HEK293 (cell line): ENCODE results near the gene CLASP1.

Source experiments
- CTCF ChIA-PET: fragments of 350-600 bp; formaldehyde crosslinking; extraction: SDS; loops from one replicate; lab custom pipeline; 2021; ENCODE audit warnings: antibody characterized with exemption; lab: Yijun Ruan, JAX
- POLR2A ChIA-PET: fragments of 300-600 bp; formaldehyde crosslinking; extraction: SDS; loops from one replicate; lab custom pipeline; 2020; ENCODE audit warnings: antibody characterized with exemption, inconsistent platforms; lab: Yijun Ruan, JAX
- H3K27ac ChIP-seq: fragments of 200-500 bp; sonication (Bioruptor generic); 2 replicates; pipeline ENCODE4 v1.5.1; 2014; ENCODE audit warnings: low read depth, low read length, control low read depth, inconsistent platforms; ENCODE audit errors: extremely low read depth
- H3K36me3 ChIP-seq, 2 experiments: fragments of 200-500 bp in 1 of 2; sonication (Bioruptor generic) in 1 of 2; 1 replicate in 1 of 2; 2 replicates in 1 of 2; pipeline ENCODE4 v1.5.1; 2014 to 2017; ENCODE audit warnings: inconsistent platforms in 2 of 2, low read length in 2 of 2; ENCODE audit not compliant: control insufficient read depth in 2 of 2, insufficient read depth in 1 of 2
- H3K4me1 ChIP-seq: fragments of 200-500 bp; sonication (Bioruptor generic); 2 replicates; pipeline ENCODE4 v1.5.1; 2014; ENCODE audit warnings: mild to moderate bottlenecking, low read length, inconsistent platforms; ENCODE audit not compliant: control insufficient read depth, insufficient read depth
- H3K4me3 ChIP-seq: 2 replicates; pipeline ENCODE4 v1.5.1; 2011; ENCODE audit warnings: low read depth, mild to moderate bottlenecking, control low read depth, low read length, moderate library complexity
- H3K9me3 ChIP-seq: fragments of 200-500 bp; sonication (Bioruptor generic); 2 replicates; pipeline ENCODE4 v1.5.1; 2014; ENCODE audit warnings: low read depth, low read length, inconsistent platforms; ENCODE audit not compliant: control insufficient read depth, insufficient read depth
- ELK4 ChIP-seq: IDR thresholded peaks from 2 replicates; pipeline ENCODE4 v1.6.1; 2011; ENCODE audit warnings: mild to moderate bottlenecking, low read depth, low read length, borderline replicate concordance
- GFI1B ChIP-seq: fragments of 450-650 bp; formaldehyde crosslinking; IDR thresholded peaks from 2 replicates; pipeline ENCODE4 v1.5.1; 2016; ENCODE audit warnings: missing biosample characterization, missing genetic modification characterization
- HOXA7 ChIP-seq: sonication (generic); formaldehyde crosslinking; IDR thresholded peaks from 2 replicates; pipeline ENCODE4 v1.8.1; 2022; ENCODE audit warnings: missing genetic modification reagents, borderline replicate concordance
- IKZF3 ChIP-seq: fragments of 450-650 bp; IDR thresholded peaks from 2 replicates; pipeline ENCODE4 v1.5.0; 2018; ENCODE audit warnings: missing biosample characterization, mild to moderate bottlenecking, missing genetic modification characterization, moderate library complexity
- KLF1 ChIP-seq: fragments of 450-650 bp; formaldehyde crosslinking; IDR thresholded peaks from 2 replicates; pipeline ENCODE4 v1.5.1; 2016; ENCODE audit warnings: missing biosample characterization, missing genetic modification characterization
- KLF16 ChIP-seq: fragments of 450-650 bp; formaldehyde crosslinking; IDR thresholded peaks from 2 replicates; pipeline ENCODE4 v1.5.1; 2017; ENCODE audit warnings: missing biosample characterization, missing genetic modification characterization
- KLF7 ChIP-seq: fragments of 450-650 bp; formaldehyde crosslinking; IDR thresholded peaks from 2 replicates; pipeline ENCODE4 v1.5.1; 2016; ENCODE audit warnings: missing biosample characterization, missing genetic modification characterization, borderline replicate concordance
- OSR2 ChIP-seq: fragments of 450-650 bp; formaldehyde crosslinking; IDR thresholded peaks from 2 replicates; pipeline ENCODE4 v1.5.1; 2016; ENCODE audit warnings: missing biosample characterization, missing genetic modification characterization
- RBAK ChIP-seq: fragments of 450-650 bp; formaldehyde crosslinking; IDR thresholded peaks from 2 replicates; pipeline ENCODE4 v1.5.1; 2016; ENCODE audit warnings: missing biosample characterization, missing genetic modification characterization
- SCRT1 ChIP-seq: fragments of 450-650 bp; formaldehyde crosslinking; IDR thresholded peaks from 2 replicates; pipeline ENCODE4 v1.5.1; 2016; ENCODE audit warnings: missing biosample characterization, missing genetic modification characterization, borderline replicate concordance
- TSHZ1 ChIP-seq: fragments of 450-650 bp; formaldehyde crosslinking; IDR thresholded peaks from 2 replicates; pipeline ENCODE4 v1.5.1; 2016; ENCODE audit warnings: missing biosample characterization, missing genetic modification characterization, borderline replicate concordance
- ZBTB44 ChIP-seq: fragments of 450-650 bp; IDR thresholded peaks from 2 replicates; pipeline ENCODE4 v1.5.1; 2018; ENCODE audit warnings: missing biosample characterization, mild to moderate bottlenecking, missing genetic modification characterization
- ZNF133 ChIP-seq: fragments of 450-650 bp; formaldehyde crosslinking; IDR thresholded peaks from 2 replicates; pipeline ENCODE4 v1.5.1; 2016; ENCODE audit warnings: missing biosample characterization, missing genetic modification characterization
- ZNF140 ChIP-seq: fragments of 450-650 bp; formaldehyde crosslinking; IDR thresholded peaks from 2 replicates; pipeline ENCODE4 v1.5.1; 2016; ENCODE audit warnings: missing biosample characterization, missing genetic modification characterization
- ZNF157 ChIP-seq: fragments of 450-650 bp; formaldehyde crosslinking; IDR thresholded peaks from 2 replicates; pipeline ENCODE4 v1.5.1; 2016; ENCODE audit warnings: missing biosample characterization, missing genetic modification characterization
- ZNF174 ChIP-seq: fragments of 450-650 bp; formaldehyde crosslinking; IDR thresholded peaks from 2 replicates; pipeline ENCODE4 v1.5.0; 2017; ENCODE audit warnings: missing biosample characterization, mild to moderate bottlenecking, missing genetic modification characterization
- ZNF501 ChIP-seq: fragments of 450-650 bp; formaldehyde crosslinking; IDR thresholded peaks from 2 replicates; pipeline ENCODE4 v1.5.1; 2016; ENCODE audit warnings: missing biosample characterization, missing genetic modification characterization
- ZNF548 ChIP-seq: fragments of 450-650 bp; formaldehyde crosslinking; IDR thresholded peaks from 2 replicates; pipeline ENCODE4 v1.5.1; 2016; ENCODE audit warnings: missing biosample characterization, missing genetic modification characterization
- ZNF658 ChIP-seq: fragments of 450-650 bp; formaldehyde crosslinking; IDR thresholded peaks from 2 replicates; pipeline ENCODE4; 2016; ENCODE audit warnings: missing biosample characterization, missing genetic modification characterization
- ZNF670 ChIP-seq: fragments of 450-650 bp; formaldehyde crosslinking; IDR thresholded peaks from 2 replicates; pipeline ENCODE4 v1.5.1; 2016; ENCODE audit warnings: missing biosample characterization, missing genetic modification characterization, low read depth
- ZNF677 ChIP-seq: fragments of 450-650 bp; IDR thresholded peaks from 2 replicates; pipeline ENCODE4 v1.5.0; 2018; ENCODE audit warnings: missing biosample characterization, mild to moderate bottlenecking, missing genetic modification characterization, moderate library complexity
- ZNF701 ChIP-seq: fragments of 450-650 bp; formaldehyde crosslinking; IDR thresholded peaks from 2 replicates; pipeline ENCODE4 v1.5.1; 2016; ENCODE audit warnings: missing biosample characterization, missing genetic modification characterization
- ZNF791 ChIP-seq: fragments of 450-650 bp; formaldehyde crosslinking; IDR thresholded peaks from 2 replicates; pipeline ENCODE4 v1.5.1; 2016; ENCODE audit warnings: missing biosample characterization, missing genetic modification characterization
- ZSCAN16 ChIP-seq: fragments of 450-650 bp; formaldehyde crosslinking; IDR thresholded peaks from 2 replicates; pipeline ENCODE4 v1.5.1; 2016; ENCODE audit warnings: missing biosample characterization, missing genetic modification characterization
- ZSCAN23 ChIP-seq: fragments of 450-650 bp; formaldehyde crosslinking; IDR thresholded peaks from 2 replicates; pipeline ENCODE4 v1.5.1; 2016; ENCODE audit warnings: missing biosample characterization, missing genetic modification characterization
- TF ChIP-seq, protein P1 (sequence below): fragments of 450-650 bp; formaldehyde crosslinking; IDR thresholded peaks from 2 replicates; pipeline ENCODE4 v1.5.1; 2016; ENCODE audit warnings: missing biosample characterization, missing genetic modification characterization

Gene CLASP1

GRCh38 chr2:121330921-121331320 lies 318.3 kb downstream of the CLASP1 start:
- POLR2A ChIA-PET: interaction anchor here (0.7 kb wide), 1 partner anchor 11 kb away, joined by 5 read pairs; no protein-coding TSS in a partner anchor
- H3K4me1 ChIP-seq: no peaks in the 10 kb centered on the region
- no peaks in the 10 kb centered on the region for H3K9me3 ChIP-seq
- TF ChIP-seq KLF16 (tag by site-specific recombination) (no peak), HOXA7 (CRISPR knock-in tag) (no peak), GFI1B (tag by site-specific recombination) (no peak), ZNF670 (no peak), OSR2 (tag by site-specific recombination) (no peak), KLF1 (no peak)
- CTCF ChIA-PET: no interaction called here
- no peaks in the 10 kb centered on the region for H3K36me3 ChIP-seq
- H3K4me3 ChIP-seq: no peak overlapping the region
- H3K27ac ChIP-seq: no peak overlapping the region

DNA sequence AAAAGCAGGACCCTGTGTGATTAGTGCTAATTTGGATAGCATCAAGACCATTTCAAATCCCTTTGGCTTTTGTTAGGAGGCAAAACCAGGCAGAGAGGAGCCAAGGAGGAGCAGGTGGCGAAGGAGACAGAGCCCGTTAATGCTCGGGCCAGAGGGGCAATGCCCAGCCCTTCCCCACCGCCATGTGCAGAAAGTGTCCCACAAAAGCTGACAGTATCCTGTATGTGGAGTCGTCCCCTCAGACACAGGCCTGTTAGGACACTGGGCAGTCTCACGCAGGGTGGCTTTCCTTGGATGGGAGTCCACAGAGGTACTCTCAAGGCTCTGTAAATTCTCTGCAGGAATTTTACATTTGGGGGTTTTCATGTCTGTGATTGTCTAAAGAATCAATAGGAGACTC lies 319.5 kb downstream of the CLASP1 start:
- CTCF ChIA-PET: no interaction called here
- Histone ChIP-seq H3K36me3 (no peaks in the 10 kb centered on the region), H3K9me3 (no peaks in the 10 kb centered on the region), H3K27ac (no peak overlapping the region), H3K4me1 (no peaks in the 10 kb centered on the region)
- TF ChIP-seq ZNF701 (tag by site-specific recombination) (no peak), ZNF501 (tag by site-specific recombination) (no peak), KLF7 (tag by site-specific recombination) (no peak), ZNF658 (no peak), ZNF677 (tag by site-specific recombination) (no peak), ZNF791 (tag by site-specific recombination) (no peak), ZNF140 (tag by site-specific recombination) (no peak), RBAK (tag by site-specific recombination) (no peak)
- TF ChIP-seq, protein P1, sequence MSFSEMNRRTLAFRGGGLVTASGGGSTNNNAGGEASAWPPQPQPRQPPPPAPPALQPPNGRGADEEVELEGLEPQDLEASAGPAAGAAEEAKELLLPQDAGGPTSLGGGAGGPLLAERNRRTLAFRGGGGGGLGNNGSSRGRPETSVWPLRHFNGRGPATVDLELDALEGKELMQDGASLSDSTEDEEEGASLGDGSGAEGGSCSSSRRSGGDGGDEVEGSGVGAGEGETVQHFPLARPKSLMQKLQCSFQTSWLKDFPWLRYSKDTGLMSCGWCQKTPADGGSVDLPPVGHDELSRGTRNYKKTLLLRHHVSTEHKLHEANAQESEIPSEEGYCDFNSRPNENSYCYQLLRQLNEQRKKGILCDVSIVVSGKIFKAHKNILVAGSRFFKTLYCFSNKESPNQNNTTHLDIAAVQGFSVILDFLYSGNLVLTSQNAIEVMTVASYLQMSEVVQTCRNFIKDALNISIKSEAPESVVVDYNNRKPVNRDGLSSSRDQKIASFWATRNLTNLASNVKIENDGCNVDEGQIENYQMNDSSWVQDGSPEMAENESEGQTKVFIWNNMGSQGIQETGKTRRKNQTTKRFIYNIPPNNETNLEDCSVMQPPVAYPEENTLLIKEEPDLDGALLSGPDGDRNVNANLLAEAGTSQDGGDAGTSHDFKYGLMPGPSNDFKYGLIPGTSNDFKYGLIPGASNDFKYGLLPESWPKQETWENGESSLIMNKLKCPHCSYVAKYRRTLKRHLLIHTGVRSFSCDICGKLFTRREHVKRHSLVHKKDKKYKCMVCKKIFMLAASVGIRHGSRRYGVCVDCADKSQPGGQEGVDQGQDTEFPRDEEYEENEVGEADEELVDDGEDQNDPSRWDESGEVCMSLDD (tag by site-specific recombination): no peak
- TF ChIP-seq, all 188 proteins: peak for 0
- POLR2A ChIA-PET: no interaction called here
- no peak overlapping the region for H3K4me3 ChIP-seq

GRCh38 chr2:121326628-121327027 lies 322.6 kb downstream of the CLASP1 start:
- ChIA-PET CTCF (interaction anchor here (1.5 kb wide), 1 partner anchor 232 kb away, joined by 5 read pairs; no protein-coding TSS in a partner anchor), POLR2A (no interaction called here)
- no peak overlapping the region for H3K4me3 ChIP-seq
- TF ChIP-seq TSHZ1 (tag by site-specific recombination) (no peak), ELK4 (no peak), IKZF3 (tag by site-specific recombination) (no peak), ZNF548 (tag by site-specific recombination) (no peak), ZNF174 (no peak), ZSCAN23 (tag by site-specific recombination) (no peak), SCRT1 (no peak), ZNF133 (tag by site-specific recombination) (no peak), ZBTB44 (no peak), ZSCAN16 (no peak), ZNF157 (tag by site-specific recombination) (no peak)

More at GRCh38 chr2:121326628-121327027, 322.6 kb downstream of the CLASP1 start:
- Histone ChIP-seq H3K9me3 (no peaks in the 10 kb centered on the region), H3K27ac (no peak overlapping the region), H3K36me3 (no peaks in the 10 kb centered on the region), H3K4me1 (no peaks in the 10 kb centered on the region)
